HG02623 (cell line): ENCODE results near the gene ITK.
"Not testable (repeated sequence)": the region's sequence is repeated elsewhere in the genome, so short reads cannot be mapped to it uniquely, and the experiment has no call there.

Source experiments
- ATAC-seq: cut with Tn5 transposase; IDR thresholded peaks from one replicate; pipeline ENCODE4 v1.9.1; 2021; ENCODE audit warnings: moderate library complexity; ENCODE audit not compliant: unreplicated experiment

The ITK gene

DNA sequence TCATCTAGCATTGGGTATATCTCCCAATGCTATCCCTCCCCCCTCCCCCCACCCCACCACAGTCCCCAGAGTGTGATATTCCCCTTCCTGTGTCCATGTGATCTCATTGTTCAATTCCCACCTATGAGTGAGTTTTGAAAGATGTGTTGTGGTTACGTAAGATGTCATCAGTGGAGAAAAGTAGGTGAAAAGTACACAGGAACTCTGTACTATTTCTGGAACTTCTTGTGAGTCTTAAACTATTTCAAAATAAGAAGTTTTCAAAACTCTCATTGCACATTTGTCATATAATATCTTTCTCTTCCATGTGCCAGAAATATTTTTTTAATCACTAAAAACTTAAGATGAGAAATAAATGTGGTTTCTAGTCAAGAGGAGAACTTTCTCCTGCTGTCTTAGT is 30.0 kb downstream of the ITK start:
- ATAC-seq = not testable (repeated sequence)

GRCh38 chr5:157212307-157212706 is 31.7 kb downstream of the ITK start:
- no peak for ATAC-seq

GRCh38 chr5:157213527-157214243 is 33.0 kb downstream of the ITK start:
- ATAC-seq = no peak

DNA sequence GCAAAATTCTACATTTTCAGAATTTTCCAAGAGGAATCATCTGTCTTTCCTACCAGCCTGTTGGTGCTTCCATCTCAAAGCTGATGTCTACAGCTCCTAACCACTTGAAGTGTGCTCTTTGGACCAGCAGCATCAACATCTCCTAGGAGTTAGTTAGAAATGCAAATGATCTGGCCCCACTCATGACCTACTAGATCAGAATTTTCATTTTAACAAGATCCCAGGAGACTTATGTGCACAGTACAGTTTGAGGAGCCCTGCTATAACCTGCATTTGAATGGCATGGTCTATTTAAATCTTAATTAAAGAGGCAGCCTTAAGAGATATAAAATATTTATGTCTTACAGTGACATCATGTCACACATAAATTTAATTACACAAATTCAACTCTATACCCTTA is 33.8 kb downstream of the ITK start:
- ATAC-seq = no peak

- ATAC-seq = peak; percentile 39
Measured at GRCh38 chr5:157214861-157215513, 34.3 kb downstream of the ITK start.

DNA sequence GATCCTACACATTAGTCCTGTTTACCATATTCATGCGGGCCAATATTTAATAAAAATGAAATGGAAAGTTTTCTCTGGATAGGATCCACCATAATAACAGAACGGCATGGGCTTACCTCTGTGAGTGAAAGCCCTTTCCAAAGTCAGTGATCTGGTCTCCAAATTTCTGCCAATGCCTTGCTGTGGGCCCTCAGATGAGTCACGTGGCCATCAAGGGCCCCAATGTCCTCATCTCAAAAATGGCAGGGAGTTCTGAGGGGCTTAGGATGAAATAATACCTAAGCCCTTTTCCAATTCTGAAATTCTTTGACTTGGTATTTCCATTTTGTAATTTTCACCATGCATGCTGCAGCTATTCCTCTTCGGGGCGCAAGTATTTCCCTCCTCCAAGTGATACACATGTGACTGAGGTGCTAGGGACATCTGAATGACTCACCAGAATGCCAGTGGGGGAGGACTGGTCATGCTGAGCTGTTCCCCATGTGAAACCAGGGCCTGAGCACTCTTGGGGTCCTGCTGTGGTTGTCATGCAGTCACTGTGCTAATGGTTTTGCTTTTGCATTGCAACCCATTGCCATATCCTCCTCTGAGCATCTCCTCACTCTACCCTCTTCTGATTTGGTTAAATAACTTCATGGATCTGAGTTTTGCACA is 35.0 kb downstream of the ITK start:
- no peak for ATAC-seq

- no peak for ATAC-seq
Measured at GRCh38 chr5:157216391-157217142, 35.9 kb downstream of the ITK start.

- ATAC-seq = no peak
Measured at GRCh38 chr5:157217289-157218024, 36.8 kb downstream of the ITK start.

DNA sequence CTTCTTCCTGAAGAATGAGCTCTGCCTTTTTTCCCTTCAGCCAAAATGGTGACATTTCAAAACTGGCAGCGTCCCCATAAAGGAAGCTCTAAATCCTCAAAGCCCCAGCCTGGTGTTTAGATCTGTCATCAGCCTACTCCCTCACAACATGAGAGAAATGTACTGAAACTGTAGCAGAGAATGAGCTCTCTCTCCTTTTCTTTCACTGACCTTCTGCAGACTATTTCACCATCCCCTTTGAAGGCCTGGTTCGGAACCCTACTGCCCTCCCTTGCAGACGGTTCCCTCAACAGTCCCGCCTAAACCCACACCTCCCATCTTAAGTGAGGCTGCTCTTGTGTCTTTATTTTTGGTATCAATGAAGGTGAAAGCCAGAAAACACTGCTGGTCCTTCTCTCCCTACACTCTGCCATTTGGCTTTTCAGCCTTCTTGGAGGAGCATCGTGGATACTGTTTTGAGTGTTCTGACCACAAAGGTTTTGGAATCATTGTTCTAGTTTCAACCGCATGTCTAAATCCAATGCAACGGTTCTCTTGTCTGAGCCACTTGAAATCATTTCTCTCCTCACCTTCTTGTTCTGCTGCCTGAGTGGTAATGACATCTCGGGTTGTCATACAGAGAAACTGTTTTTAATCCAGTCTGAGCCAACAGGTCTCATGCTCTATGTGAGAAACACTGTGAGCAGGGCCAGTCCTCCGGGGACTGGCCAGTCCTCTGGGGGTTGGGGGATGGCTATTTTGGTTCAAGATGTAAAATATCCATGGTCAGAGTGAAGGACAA is 39.0 kb downstream of the ITK start:
- ATAC-seq = peak; percentile 61

DNA sequence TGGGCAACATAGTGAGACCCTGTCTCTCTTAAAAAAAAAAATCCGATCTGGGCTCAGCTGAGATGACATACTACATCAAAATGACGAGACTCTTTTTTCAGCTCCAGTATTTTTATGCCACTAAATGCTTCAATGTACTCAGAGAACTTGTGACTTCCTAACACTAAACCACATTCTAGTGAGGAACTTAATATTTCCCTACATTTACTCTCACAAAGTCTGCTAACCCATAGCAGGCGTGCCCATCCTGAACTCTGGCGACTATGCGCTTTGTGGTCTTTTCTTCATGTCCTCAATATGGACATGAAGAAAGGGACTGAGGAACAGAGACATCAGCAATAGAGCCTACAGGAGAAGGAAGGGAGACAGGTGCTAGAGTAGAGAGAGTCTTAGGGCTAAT is 41.3 kb downstream of the ITK start:
- no peak for ATAC-seq

DNA sequence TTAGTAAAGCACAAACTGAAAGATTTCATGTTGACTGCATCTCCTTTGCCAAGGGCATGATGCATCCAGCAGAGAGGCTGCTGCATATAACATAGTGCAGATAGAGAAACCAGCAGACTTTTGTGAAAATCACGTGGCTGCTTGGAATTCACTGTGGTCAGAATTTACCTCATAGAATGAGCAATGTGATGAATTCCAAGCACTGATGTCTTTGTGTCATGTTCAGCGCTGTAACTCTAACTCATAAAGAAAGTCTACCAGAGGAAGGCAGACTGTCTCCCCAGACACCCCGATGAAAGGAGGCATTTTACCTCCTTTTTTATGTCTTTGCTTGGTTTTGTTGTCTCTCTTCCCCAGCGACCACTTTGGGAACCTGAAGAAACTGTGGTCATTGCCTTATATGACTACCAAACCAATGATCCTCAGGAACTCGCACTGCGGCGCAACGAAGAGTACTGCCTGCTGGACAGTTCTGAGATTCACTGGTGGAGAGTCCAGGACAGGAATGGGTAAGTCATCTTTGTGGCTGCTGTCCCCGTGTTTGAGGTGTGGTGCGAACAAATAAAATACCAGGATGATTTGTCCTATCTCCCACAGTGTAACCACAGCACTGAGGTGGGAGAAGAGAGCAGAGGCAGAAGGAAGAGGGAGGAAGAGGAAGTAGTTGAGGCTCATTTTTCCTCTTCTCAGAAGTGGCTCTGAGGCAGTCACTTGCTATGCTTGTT is 42.0 kb downstream of the ITK start:
- ATAC-seq = no peak

DNA sequence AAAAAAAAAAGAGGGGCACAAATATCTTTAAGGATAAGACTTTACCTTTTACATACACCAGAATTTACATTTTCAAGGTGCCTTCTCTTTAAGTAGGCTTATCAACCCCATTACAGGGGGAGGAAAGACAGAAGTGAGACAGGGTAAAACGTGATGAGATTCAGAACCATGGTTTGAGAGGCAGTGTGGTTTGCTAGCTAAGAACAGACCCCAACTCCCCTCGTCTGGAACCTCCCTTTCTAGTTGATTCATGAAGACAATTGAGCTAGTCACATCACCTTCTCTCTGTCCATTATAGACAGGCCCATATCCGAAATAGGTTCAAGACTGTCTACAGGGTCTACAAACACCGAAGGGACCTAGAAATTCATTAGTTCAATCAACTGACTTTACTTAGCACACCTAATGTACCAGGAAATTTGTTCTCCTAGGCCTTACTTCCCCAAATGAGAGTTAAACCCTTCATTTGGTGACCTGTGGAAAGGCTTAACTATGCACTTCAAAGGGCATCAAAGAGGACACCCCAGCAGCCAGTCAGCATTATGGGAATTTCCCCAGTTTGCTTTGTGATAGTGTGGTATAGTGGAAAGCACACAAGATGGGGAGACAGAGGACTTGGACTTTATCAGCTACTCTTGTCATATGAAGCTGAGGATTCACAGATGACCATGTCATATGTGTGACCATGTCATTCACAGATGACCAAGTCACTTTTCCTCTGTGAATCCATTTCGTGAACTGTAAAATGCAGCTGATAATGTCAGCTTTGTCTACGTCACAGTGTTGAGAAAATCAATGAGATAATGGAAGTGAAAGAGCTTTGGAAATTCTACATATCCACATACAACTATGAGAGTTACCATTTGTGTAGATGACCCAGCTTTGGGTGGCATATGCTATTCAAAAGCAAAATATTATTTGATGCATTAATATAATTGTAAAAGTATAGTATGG is 45.1 kb downstream of the ITK start:
- no peak for ATAC-seq

DNA sequence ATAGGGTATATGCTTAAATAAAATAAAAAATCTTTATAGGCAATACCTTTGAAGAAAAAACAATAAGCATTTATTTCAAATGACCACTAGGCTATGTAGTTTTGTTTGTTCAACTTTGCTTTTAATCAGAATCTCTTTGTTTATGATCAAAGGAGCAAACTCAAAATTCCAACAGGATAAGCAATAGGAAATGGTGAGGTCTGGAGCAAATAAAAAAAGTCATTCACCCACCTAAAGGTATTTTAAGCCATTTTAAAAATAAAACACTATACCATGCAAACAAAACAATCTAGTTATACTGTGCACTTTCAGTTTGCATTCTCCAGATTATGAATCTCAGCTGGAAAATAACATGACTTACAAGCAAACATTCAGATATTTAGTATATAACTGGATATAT is 50.0 kb downstream of the ITK start:
- no peak for ATAC-seq

DNA sequence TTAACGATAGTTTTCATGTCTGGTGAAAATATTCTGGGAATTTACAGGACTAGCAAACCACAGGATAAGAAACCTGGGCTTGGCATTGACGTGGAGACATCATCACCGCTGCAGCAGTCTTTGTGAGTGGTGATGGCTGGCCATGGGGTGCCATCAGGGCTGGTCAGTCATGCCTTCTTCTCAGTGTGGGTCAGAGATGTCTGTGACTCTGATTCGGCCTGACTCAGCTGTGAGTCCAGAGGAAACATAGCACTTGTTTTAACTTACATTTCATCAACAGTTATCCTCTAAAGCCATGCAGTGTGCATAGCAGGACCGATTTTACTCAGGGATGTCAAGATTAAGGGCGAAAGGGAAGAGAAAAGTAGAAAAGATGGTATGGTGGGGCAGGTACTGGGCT is 52.1 kb downstream of the ITK start:
- no peak for ATAC-seq

DNA sequence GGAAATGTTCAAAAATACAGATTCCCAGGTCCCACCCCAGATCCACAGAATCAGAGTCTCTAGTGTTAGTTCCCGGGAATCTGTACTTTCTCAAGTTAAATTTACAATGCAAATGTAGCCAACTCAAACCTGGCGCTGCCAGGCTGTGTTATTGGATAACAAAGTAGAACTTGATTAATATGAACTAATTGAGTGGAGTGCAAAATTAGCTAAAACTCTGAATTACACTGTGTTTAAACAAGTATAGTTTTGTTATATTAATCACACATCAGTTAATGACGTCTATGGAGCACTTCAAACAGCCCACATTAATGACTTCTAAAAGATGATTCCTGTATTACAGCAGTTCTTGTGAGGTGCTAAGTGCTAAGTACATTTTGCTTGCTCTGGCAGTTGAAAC is 52.9 kb downstream of the ITK start:
- no peak for ATAC-seq

DNA sequence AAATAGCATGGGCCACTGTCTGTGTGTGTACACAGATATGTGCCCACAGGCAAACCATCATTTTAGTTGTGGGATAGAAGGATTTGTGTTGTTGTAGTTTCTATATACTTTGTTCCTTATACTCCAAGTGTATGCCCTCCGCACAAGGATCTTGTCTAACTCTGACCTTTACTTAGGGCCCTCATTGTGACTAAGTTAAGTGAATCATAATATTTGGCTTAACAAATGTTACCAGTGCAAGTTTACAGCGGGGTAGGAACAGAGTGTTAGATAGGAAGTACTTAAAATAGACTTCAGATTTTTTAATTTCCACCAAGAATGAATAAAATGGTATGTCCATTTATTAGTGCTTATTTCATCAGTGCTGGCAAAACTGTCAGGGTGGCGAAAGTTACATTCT is 55.8 kb downstream of the ITK start:
- no peak for ATAC-seq

- no peak for ATAC-seq
Measured at GRCh38 chr5:157241483-157241882, 60.8 kb downstream of the ITK start.

DNA sequence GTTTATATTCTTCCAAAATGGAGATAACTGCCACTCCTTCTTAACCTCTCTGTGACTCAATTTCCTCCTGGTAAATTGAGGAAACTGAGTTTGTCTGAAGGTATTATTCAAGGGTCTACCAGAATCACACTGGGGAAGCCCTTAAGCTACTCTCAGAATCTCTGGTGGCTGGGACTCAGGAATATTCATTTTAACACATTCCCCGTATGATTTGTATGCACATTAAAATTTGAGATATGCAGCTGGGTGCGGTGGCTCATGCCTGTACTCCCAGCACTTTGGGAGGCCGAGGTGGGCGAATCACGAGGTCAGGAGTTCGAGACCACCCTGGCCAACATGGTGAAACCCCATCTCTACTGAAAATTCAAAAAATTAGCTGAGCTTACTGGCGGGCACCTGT is 64.1 kb downstream of the ITK start:
- not testable (repeated sequence) for ATAC-seq
